Measurements from ENCODE around the gene DEFB114.

DEFB114 gene

DNA sequence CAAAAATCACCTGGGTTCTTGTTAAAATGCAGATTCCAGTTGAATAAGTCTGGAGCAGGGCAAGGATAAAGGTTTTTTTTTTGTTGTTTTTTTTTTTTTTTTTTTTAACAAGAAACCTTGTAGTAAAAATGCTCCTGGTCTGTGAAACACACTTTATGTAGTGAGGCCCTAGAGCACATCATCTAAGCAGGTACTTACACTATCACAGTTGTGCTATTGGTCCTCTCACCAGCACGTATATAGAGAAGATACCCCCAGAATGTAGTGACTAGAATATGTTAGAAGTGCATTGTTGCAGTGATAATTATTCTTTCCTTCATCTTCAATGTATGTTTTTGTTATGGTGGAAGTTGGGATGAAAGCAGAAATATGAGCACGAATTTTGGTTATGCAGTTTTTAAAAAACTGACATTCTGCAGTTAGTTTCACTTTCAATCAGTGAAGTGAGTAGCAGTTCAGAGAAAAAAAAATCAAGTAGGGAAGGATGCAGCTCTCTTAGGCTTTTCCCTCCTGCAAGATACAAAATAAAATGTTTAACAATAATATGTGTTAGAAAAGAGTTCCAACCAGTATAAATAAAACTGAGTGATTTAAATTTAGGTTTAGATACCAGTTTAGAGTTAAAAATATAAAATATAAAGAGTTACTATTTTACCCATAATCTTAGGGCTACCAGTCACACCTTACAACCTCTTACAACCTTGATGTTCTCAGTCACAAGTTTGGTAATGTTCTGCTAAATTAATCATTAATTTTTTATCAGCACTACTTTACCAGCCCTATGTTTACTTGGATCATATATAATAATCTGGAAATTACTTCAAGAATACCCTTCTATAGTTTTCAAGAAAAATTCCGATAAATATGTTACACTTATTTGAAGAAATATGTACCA, 14.6 kb upstream of the DEFB114 start (continued):
- TF ChIP-seq, protein P1, sequence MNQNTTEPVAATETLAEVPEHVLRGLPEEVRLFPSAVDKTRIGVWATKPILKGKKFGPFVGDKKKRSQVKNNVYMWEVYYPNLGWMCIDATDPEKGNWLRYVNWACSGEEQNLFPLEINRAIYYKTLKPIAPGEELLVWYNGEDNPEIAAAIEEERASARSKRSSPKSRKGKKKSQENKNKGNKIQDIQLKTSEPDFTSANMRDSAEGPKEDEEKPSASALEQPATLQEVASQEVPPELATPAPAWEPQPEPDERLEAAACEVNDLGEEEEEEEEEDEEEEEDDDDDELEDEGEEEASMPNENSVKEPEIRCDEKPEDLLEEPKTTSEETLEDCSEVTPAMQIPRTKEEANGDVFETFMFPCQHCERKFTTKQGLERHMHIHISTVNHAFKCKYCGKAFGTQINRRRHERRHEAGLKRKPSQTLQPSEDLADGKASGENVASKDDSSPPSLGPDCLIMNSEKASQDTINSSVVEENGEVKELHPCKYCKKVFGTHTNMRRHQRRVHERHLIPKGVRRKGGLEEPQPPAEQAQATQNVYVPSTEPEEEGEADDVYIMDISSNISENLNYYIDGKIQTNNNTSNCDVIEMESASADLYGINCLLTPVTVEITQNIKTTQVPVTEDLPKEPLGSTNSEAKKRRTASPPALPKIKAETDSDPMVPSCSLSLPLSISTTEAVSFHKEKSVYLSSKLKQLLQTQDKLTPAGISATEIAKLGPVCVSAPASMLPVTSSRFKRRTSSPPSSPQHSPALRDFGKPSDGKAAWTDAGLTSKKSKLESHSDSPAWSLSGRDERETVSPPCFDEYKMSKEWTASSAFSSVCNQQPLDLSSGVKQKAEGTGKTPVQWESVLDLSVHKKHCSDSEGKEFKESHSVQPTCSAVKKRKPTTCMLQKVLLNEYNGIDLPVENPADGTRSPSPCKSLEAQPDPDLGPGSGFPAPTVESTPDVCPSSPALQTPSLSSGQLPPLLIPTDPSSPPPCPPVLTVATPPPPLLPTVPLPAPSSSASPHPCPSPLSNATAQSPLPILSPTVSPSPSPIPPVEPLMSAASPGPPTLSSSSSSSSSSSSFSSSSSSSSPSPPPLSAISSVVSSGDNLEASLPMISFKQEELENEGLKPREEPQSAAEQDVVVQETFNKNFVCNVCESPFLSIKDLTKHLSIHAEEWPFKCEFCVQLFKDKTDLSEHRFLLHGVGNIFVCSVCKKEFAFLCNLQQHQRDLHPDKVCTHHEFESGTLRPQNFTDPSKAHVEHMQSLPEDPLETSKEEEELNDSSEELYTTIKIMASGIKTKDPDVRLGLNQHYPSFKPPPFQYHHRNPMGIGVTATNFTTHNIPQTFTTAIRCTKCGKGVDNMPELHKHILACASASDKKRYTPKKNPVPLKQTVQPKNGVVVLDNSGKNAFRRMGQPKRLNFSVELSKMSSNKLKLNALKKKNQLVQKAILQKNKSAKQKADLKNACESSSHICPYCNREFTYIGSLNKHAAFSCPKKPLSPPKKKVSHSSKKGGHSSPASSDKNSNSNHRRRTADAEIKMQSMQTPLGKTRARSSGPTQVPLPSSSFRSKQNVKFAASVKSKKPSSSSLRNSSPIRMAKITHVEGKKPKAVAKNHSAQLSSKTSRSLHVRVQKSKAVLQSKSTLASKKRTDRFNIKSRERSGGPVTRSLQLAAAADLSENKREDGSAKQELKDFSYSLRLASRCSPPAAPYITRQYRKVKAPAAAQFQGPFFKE (tag by site-specific recombination; IDR thresholded peaks at IDR 0.05; ENCODE audit: borderline replicate concordance): no peak
- no peak for TF ChIP-seq ZNF391 (tag by site-specific recombination; IDR thresholded peaks at IDR 0.05; ENCODE audit: borderline replicate concordance, low read depth)
- TF ChIP-seq, protein P2, sequence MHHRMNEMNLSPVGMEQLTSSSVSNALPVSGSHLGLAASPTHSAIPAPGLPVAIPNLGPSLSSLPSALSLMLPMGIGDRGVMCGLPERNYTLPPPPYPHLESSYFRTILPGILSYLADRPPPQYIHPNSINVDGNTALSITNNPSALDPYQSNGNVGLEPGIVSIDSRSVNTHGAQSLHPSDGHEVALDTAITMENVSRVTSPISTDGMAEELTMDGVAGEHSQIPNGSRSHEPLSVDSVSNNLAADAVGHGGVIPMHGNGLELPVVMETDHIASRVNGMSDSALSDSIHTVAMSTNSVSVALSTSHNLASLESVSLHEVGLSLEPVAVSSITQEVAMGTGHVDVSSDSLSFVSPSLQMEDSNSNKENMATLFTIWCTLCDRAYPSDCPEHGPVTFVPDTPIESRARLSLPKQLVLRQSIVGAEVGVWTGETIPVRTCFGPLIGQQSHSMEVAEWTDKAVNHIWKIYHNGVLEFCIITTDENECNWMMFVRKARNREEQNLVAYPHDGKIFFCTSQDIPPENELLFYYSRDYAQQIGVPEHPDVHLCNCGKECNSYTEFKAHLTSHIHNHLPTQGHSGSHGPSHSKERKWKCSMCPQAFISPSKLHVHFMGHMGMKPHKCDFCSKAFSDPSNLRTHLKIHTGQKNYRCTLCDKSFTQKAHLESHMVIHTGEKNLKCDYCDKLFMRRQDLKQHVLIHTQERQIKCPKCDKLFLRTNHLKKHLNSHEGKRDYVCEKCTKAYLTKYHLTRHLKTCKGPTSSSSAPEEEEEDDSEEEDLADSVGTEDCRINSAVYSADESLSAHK (tag by site-specific recombination; IDR thresholded peaks at IDR 0.05): no peak
- TF ChIP-seq ZNF558 (tag by site-specific recombination; IDR thresholded peaks at IDR 0.05): no peak
- TF ChIP-seq HOXD13 (CRISPR knock-in tag; IDR thresholded peaks at IDR 0.05; ENCODE audit: borderline replicate concordance): no peak
- TF ChIP-seq OVOL3 (tag by site-specific recombination; IDR thresholded peaks at IDR 0.05): no peak
- TF ChIP-seq KLF8 (tag by site-specific recombination; IDR thresholded peaks at IDR 0.05): no peak
- TF ChIP-seq, protein P3, sequence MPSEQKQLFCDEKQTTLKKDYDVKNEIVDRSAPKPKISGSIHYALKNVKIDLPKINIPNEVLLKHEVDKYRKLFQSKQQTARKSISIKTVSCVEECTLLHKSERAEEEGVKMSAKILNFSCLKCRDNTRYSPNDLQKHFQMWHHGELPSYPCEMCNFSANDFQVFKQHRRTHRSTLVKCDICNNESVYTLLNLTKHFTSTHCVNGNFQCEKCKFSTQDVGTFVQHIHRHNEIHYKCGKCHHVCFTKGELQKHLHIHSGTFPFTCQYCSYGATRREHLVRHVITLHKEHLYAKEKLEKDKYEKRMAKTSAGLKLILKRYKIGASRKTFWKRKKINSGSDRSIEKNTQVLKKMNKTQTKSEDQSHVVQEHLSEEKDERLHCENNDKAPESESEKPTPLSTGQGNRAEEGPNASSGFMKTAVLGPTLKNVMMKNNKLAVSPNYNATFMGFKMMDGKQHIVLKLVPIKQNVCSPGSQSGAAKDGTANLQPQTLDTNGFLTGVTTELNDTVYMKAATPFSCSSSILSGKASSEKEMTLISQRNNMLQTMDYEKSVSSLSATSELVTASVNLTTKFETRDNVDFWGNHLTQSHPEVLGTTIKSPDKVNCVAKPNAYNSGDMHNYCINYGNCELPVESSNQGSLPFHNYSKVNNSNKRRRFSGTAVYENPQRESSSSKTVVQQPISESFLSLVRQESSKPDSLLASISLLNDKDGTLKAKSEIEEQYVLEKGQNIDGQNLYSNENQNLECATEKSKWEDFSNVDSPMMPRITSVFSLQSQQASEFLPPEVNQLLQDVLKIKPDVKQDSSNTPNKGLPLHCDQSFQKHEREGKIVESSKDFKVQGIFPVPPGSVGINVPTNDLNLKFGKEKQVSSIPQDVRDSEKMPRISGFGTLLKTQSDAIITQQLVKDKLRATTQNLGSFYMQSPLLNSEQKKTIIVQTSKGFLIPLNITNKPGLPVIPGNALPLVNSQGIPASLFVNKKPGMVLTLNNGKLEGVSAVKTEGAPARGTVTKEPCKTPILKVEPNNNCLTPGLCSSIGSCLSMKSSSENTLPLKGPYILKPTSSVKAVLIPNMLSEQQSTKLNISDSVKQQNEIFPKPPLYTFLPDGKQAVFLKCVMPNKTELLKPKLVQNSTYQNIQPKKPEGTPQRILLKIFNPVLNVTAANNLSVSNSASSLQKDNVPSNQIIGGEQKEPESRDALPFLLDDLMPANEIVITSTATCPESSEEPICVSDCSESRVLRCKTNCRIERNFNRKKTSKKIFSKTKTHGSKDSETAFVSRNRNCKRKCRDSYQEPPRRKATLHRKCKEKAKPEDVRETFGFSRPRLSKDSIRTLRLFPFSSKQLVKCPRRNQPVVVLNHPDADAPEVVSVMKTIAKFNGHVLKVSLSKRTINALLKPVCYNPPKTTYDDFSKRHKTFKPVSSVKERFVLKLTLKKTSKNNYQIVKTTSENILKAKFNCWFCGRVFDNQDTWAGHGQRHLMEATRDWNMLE (tag by site-specific recombination; conservative IDR thresholded peaks at IDR 0.05; ENCODE audit: low read depth): no peak
- no peak for TF ChIP-seq ZNF211 (tag by site-specific recombination; IDR thresholded peaks at IDR 0.05; ENCODE audit: low read depth)
- TF ChIP-seq ZNF48 (tag by site-specific recombination; IDR thresholded peaks at IDR 0.05): no peak
- TF ChIP-seq, protein P4, sequence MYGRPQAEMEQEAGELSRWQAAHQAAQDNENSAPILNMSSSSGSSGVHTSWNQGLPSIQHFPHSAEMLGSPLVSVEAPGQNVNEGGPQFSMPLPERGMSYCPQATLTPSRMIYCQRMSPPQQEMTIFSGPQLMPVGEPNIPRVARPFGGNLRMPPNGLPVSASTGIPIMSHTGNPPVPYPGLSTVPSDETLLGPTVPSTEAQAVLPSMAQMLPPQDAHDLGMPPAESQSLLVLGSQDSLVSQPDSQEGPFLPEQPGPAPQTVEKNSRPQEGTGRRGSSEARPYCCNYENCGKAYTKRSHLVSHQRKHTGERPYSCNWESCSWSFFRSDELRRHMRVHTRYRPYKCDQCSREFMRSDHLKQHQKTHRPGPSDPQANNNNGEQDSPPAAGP (tag by site-specific recombination; IDR thresholded peaks at IDR 0.05): no peak
- TF ChIP-seq FEZF1 (tag by site-specific recombination; IDR thresholded peaks at IDR 0.05): no peak
